ENCODE results near the gene ACKR2. TPM values are rescaled to one million over a fixed set of nuclear protein-coding genes. Genes with fewer than 3 reads are reported as not detected.

ACKR2 gene
- polyA plus RNA-seq, 1 donor (not counting 4 experiments of a cell fraction or from before 2014, with no cell fraction given), result 0.22 TPM

GRCh38 chr3:42906070-42906847 is 97.0 kb downstream of the ACKR2 start, which contains the start of gene ZNF662:
Gene ZNF662 (plus strand): TSS chr3:42906142. CDS start chr3:42908115, 1,973 bp downstream.
- FAIRE-seq (no peak), DNase-seq (ENCODE audit: low read depth, low spot score) (no peak)
- Histone ChIP-seq H3K4me3 (ENCODE audit: control insufficient read depth in 2 of 3, extremely low read depth in 1 of 3, insufficient read depth in 2 of 3, low read depth in 1 of 3, low read length in 3 of 3) (peak within 1 kb of the TSS; percentile 30 to 60 (median 42)), H3K4me2 (ENCODE audit: control insufficient read depth, extremely low read depth, insufficient read depth, low read depth, low read length) (peak within 1 kb of the TSS; percentile 50), H3K79me2 (ENCODE audit: control insufficient read depth, insufficient read depth, low read length) (no peaks in the 10 kb centered on the region), H3K9ac (ENCODE audit: control insufficient read depth, extremely low read depth, insufficient read depth, low read length) (peak within 1 kb of the TSS; percentile 56), H3K4me1 (ENCODE audit: control insufficient read depth, extremely low read depth, insufficient read depth, low read length) (peaks cover 7% of the 10 kb centered on the region), H4K20me1 (ENCODE audit: control insufficient read depth, extremely low read depth, insufficient read depth, low read length) (no peaks in the 10 kb centered on the region), H3K36me3 (ENCODE audit: control insufficient read depth in 2 of 2, extremely low read depth in 1 of 2, insufficient read depth in 2 of 2, low read length in 2 of 2) (no peaks in the 10 kb centered on the region), H3K9me1 (ENCODE audit: control insufficient read depth, extremely low read depth, insufficient read depth, low read length) (no peaks in the 10 kb centered on the region), H3K27me3 (ENCODE audit: control insufficient read depth, extremely low read depth, insufficient read depth, low read length) (peaks cover 27% of the 10 kb centered on the region), H2AFZ (ENCODE audit: control insufficient read depth, low read length) (peak within 1 kb of the TSS; percentile 75), H3K27ac (ENCODE audit: control insufficient read depth, insufficient read depth, low read length) (no peak within 1 kb of the TSS), H3K9me3 (ENCODE audit: control insufficient read depth, low read depth, low read length) (no peaks in the 10 kb centered on the region)
- dilution Hi-C loops (cut with MboI; ENCODE audit: extremely low pct_ligation_motif_present, low sequenced_read_pairs), result no loop called here
- TF ChIP-seq CTCF (optimal IDR thresholded peaks at IDR 0.05 in 1 of 3, IDR thresholded peaks at IDR 0.05 in 1 of 3, conservative IDR thresholded peaks at IDR 0.05 in 1 of 3; ENCODE audit: extremely low read depth in 1 of 3, insufficient read depth in 2 of 3, low read length in 3 of 3) (no peak), EZH2 (IDR thresholded peaks at IDR 0.05; ENCODE audit: low read length) (peak; percentile 2)

- no peaks in the 10 kb centered on the region for H3K9me3 ChIP-seq (ENCODE audit: control insufficient read depth, low read depth, low read length)
- H4K20me1 ChIP-seq (ENCODE audit: control insufficient read depth, extremely low read depth, insufficient read depth, low read length), result no peaks in the 10 kb centered on the region
- H3K27me3 ChIP-seq (ENCODE audit: control insufficient read depth, extremely low read depth, insufficient read depth, low read length), result peaks cover 27% of the 10 kb centered on the region
- no peaks in the 10 kb centered on the region for H3K79me2 ChIP-seq (ENCODE audit: control insufficient read depth, insufficient read depth, low read length)
- dilution Hi-C loops (cut with MboI; ENCODE audit: extremely low pct_ligation_motif_present, low sequenced_read_pairs), result no loop called here
- H3K27ac ChIP-seq (ENCODE audit: control insufficient read depth, insufficient read depth, low read length), result no peak overlapping the region
- no peaks in the 10 kb centered on the region for H3K36me3 ChIP-seq (ENCODE audit: control insufficient read depth in 2 of 2, extremely low read depth in 1 of 2, insufficient read depth in 2 of 2, low read length in 2 of 2)
- H2AFZ ChIP-seq (ENCODE audit: control insufficient read depth, low read length), result no peak overlapping the region
- FAIRE-seq (no peak), DNase-seq (ENCODE audit: low read depth, low spot score) (no peak)
- no peak overlapping the region for H3K9ac ChIP-seq (ENCODE audit: control insufficient read depth, extremely low read depth, insufficient read depth, low read length)
- H3K4me2 ChIP-seq (ENCODE audit: control insufficient read depth, extremely low read depth, insufficient read depth, low read depth, low read length), result peak overlapping the region; percentile 50
- no peak for TF ChIP-seq CTCF (optimal IDR thresholded peaks at IDR 0.05 in 1 of 3, IDR thresholded peaks at IDR 0.05 in 1 of 3, conservative IDR thresholded peaks at IDR 0.05 in 1 of 3; ENCODE audit: extremely low read depth in 1 of 3, insufficient read depth in 2 of 3, low read length in 3 of 3)
- TF ChIP-seq EZH2 (IDR thresholded peaks at IDR 0.05; ENCODE audit: low read length), result peak; percentile 80
- H3K9me1 ChIP-seq (ENCODE audit: control insufficient read depth, extremely low read depth, insufficient read depth, low read length), result no peaks in the 10 kb centered on the region
- H3K4me3 ChIP-seq (ENCODE audit: control insufficient read depth in 2 of 3, extremely low read depth in 1 of 3, insufficient read depth in 2 of 3, low read depth in 1 of 3, low read length in 3 of 3), result peak overlapping the region in 1 of 3 experiments; percentile 60
- peaks cover 6% of the 10 kb centered on the region for H3K4me1 ChIP-seq (ENCODE audit: control insufficient read depth, extremely low read depth, insufficient read depth, low read length)
Observed at GRCh38 chr3:42906848-42907183, 97.6 kb downstream of the ACKR2 start.

Data from keratinocyte (primary cell).